ENCODE data around the gene SPRY4. TPM values are rescaled to one million over a fixed set of nuclear protein-coding genes. Genes with fewer than 3 reads are reported as not detected.
"Not testable (repeated sequence)": the region's sequence is repeated elsewhere in the genome, so short reads cannot be mapped to it uniquely, and the experiment has no call there.

Gene SPRY4
- total RNA-seq, 2 experiments from 2014 or later: 0.93 to 0.98 TPM

DNA sequence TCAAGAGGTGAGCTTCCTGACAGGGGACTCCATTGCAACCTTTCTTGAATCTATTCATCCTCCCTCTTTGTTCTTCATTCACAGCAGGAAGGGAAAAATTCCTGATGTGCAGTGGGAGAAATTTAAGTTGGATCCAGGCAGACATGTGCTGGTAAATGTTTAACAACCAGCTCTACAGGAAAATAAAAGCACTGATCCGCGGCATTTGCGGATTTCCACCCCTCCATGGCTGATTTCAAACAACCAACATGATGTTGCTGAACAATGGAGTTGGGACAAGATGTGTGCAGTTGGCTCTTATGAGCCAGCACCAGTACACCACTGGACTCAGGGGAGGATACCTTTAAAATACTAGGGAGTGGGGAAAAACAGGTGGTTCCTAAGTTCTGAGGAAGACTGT, 47.0 kb downstream of the SPRY4 start:
- ChIA-PET POLR2A (no interaction called here), CTCF (interaction anchor here (0.6 kb wide), 1 partner anchor 57 kb away, joined by 3 read pairs; no protein-coding TSS in a partner anchor)

DNA sequence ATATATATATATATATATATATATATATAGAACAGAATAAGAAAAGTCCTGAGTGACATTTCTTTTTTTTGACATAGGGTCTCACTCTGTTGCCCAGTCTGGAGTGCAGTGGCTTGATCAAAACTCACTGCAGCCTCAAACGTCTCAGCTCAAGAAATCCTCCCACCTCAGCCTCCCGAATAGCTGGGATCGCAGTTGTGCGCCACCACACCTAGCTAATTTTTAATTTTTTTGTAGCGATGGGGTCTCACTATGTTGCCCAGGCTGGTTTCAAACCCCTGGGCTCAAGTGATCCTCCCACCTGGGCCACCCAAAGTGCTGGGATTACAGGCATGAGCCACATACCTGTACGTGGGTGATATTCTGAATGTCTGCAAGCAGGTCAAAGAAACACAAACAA, 48.3 kb downstream of the SPRY4 start:
- POLR2A ChIA-PET: interaction anchor here (0.6 kb wide), 1 partner anchor 37 kb away, joined by 5 read pairs; no protein-coding TSS in a partner anchor
- DNase-seq: no peak
- Mint-ChIP-seq H3K27ac (no peak overlapping the region), H3K36me3 (ENCODE audit: low read depth) (no peaks in the 10 kb centered on the region), H3K4me3 (no peak overlapping the region), H3K9me3 (ENCODE audit: low read depth) (no peaks in the 10 kb centered on the region), H3K4me1 (no peaks in the 10 kb centered on the region), H3K27me3 (no peaks in the 10 kb centered on the region)
- CTCF ChIA-PET: no interaction called here
- ATAC-seq: no peak
- intact Hi-C loops (cut with DNase I, micrococcal nuclease): no loop called here

More for the DNA sequence above, 47.0 kb downstream of the SPRY4 start:
- Mint-ChIP-seq H3K27ac (no peak overlapping the region), H3K4me1 (no peaks in the 10 kb centered on the region), H3K36me3 (ENCODE audit: low read depth) (no peaks in the 10 kb centered on the region), H3K4me3 (no peak overlapping the region), H3K27me3 (no peaks in the 10 kb centered on the region), H3K9me3 (ENCODE audit: low read depth) (no peaks in the 10 kb centered on the region)
- no peak for DNase-seq
- no peak for ATAC-seq
- intact Hi-C loops (cut with DNase I, micrococcal nuclease): no loop called here

DNA sequence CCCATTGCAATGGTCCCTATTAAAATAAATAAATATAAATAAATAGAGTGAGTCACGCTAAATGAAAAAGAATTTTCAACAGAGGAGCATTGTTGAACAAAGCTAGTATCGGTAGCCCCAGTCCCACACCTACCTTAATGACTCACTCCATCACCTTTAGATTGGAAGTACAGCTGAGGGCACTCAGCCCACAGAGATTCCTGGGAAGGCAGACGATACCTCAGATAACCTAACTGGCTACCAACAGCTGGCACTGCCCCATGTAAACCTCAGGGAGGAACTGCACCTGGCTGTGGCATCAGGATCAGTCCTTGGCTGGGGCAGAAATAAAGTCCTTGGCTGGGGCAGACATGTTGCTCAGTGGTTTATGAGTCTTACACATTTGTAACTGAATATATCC, 49.3 kb downstream of the SPRY4 start:
- CTCF ChIA-PET: interaction anchor here (0.9 kb wide), 1 partner anchor 27 kb away, joined by 3 read pairs; no protein-coding TSS in a partner anchor
- H3K9me3 Mint-ChIP-seq (ENCODE audit: low read depth): no peaks in the 10 kb centered on the region
- H3K27me3 Mint-ChIP-seq: no peaks in the 10 kb centered on the region
- ATAC-seq (no peak), DNase-seq (no peak)
- H3K36me3 Mint-ChIP-seq (ENCODE audit: low read depth): no peaks in the 10 kb centered on the region
- no peak overlapping the region for H3K27ac Mint-ChIP-seq
- intact Hi-C loops (cut with DNase I, micrococcal nuclease): no loop called here
- POLR2A ChIA-PET: no interaction called here
- no peak overlapping the region for H3K4me3 Mint-ChIP-seq
- H3K4me1 Mint-ChIP-seq: no peaks in the 10 kb centered on the region

DNA sequence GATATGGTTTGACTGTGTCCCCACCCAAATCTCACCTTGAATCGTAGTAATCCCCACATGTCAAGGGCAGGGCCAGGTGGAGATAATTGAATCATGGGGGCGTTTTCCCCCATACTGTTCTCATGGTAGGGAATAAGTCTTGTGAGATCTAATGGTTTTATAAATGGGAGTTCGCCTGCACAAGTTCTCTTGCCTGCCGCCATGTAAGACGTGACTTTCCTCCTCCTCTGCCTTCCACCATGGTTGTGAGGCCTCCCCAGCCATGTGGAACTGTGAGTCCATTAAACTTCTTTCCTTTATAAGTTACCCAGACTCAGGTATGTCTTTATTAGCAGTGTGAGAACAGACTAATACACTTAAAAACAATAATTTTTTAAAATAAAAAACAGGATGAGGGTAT, 52.2 kb downstream of the SPRY4 start:
- H3K4me1 Mint-ChIP-seq; H3K4me3 Mint-ChIP-seq; intact Hi-C loops (cut with DNase I, micrococcal nuclease); CTCF ChIA-PET; H3K27me3 Mint-ChIP-seq; ATAC-seq; DNase-seq; H3K36me3 Mint-ChIP-seq (ENCODE audit: low read depth); H3K27ac Mint-ChIP-seq; H3K9me3 Mint-ChIP-seq (ENCODE audit: low read depth): not testable (repeated sequence)
- POLR2A ChIA-PET: interaction anchor here (0.7 kb wide), 1 partner anchor 10 kb away, joined by 8 read pairs; no protein-coding TSS in a partner anchor

DNA sequence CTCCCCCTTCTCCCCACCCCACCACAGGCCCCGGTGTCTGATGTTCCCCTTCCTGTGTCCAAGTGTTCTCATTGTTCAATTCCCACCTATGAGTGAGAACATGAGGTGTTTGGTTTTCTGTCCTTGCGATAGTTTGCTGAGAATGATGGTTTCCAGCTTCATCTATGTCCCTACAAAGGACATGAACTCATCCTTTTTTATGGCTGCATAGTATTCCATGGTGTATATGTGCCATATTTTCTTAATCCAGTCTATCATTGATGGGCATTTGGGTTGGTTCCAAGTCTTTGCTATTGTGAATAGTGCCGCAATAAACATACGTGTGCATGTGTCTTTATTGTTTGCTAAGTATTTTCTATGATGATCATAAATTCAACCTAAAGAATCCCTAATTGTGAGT, 60.7 kb downstream of the SPRY4 start:
- H3K27me3 Mint-ChIP-seq; ATAC-seq; H3K4me3 Mint-ChIP-seq; intact Hi-C loops (cut with DNase I, micrococcal nuclease); H3K27ac Mint-ChIP-seq; CTCF ChIA-PET; POLR2A ChIA-PET; H3K4me1 Mint-ChIP-seq; DNase-seq; H3K9me3 Mint-ChIP-seq (ENCODE audit: low read depth); H3K36me3 Mint-ChIP-seq (ENCODE audit: low read depth): not testable (repeated sequence)

DNA sequence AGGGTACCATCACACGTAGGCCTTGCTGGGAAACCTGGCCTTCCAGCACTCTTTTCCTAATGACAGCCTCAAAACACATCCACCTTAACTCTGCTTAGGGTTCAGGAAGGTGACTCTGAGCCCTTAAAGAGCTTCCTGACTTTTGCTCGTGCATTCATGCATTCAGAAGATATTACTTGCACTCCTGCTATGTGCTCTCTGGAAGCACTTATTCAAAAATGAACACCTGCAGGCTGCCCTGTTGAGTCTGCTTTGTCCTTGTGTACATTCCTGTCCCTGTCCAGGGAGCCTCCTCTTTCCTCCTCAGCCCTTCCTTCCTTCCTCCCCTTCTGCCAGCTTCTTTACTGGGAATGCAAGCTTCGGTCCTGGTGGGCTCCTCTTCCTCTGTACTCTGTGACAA, 61.5 kb downstream of the SPRY4 start:
- intact Hi-C loops (cut with DNase I, micrococcal nuclease): no loop called here
- no peaks in the 10 kb centered on the region for H3K9me3 Mint-ChIP-seq (ENCODE audit: low read depth)
- ChIA-PET CTCF (no interaction called here), POLR2A (interaction anchor here (0.6 kb wide), 1 partner anchor 580 kb away, joined by 4 read pairs; no protein-coding TSS in a partner anchor)
- ATAC-seq (no peak), DNase-seq (no peak)
- peaks cover 2% of the 10 kb centered on the region for H3K36me3 Mint-ChIP-seq (ENCODE audit: low read depth)
- H3K27me3 Mint-ChIP-seq: no peaks in the 10 kb centered on the region
- no peak overlapping the region for H3K27ac Mint-ChIP-seq
- H3K4me3 Mint-ChIP-seq: no peak overlapping the region
- no peaks in the 10 kb centered on the region for H3K4me1 Mint-ChIP-seq

DNA sequence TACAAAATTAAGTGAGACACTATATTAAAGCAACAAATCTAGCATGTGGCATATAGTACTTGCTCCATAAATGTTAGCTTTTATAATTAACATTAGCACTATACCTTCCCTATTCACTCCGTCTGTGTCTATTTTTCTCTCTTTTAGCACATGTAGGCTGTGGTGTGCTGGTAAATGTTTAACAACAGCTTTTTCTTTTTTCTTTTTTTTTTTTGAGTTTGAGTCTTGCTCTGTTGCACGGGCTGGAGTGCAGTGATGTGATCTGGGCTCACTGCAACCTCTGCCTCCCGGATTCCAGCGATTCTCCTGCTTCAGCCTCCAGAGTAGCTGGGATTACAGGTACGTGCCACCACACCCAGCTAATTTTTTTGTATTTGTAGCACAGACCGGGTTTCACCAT, 62.1 kb downstream of the SPRY4 start:
- H3K4me1 Mint-ChIP-seq: no peaks in the 10 kb centered on the region
- DNase-seq (no peak), ATAC-seq (no peak)
- H3K36me3 Mint-ChIP-seq (ENCODE audit: low read depth): peaks cover 2% of the 10 kb centered on the region
- POLR2A ChIA-PET: interaction anchor here (0.6 kb wide), 1 partner anchor 10 kb away, joined by 8 read pairs; no protein-coding TSS in a partner anchor
- H3K4me3 Mint-ChIP-seq: no peak overlapping the region
- H3K9me3 Mint-ChIP-seq (ENCODE audit: low read depth): no peaks in the 10 kb centered on the region
- CTCF ChIA-PET: interaction anchor here (0.6 to 0.7 kb wide), 2 partner anchors 79 to 156 kb away, joined by 3 read pairs; no protein-coding TSS in a partner anchor
- intact Hi-C loops (cut with DNase I, micrococcal nuclease): no loop called here
- H3K27ac Mint-ChIP-seq: no peak overlapping the region
- H3K27me3 Mint-ChIP-seq: no peaks in the 10 kb centered on the region

Other genes starting within 250 kb of the SPRY4 start
- 10 to 100 TPM; 54.9 to 86.7 TPM for gene NDFIP1, start 216.2 kb downstream of the SPRY4 start, total RNA-seq